ENCODE data around the gene HS6ST1.

HS6ST1 gene

DNA sequence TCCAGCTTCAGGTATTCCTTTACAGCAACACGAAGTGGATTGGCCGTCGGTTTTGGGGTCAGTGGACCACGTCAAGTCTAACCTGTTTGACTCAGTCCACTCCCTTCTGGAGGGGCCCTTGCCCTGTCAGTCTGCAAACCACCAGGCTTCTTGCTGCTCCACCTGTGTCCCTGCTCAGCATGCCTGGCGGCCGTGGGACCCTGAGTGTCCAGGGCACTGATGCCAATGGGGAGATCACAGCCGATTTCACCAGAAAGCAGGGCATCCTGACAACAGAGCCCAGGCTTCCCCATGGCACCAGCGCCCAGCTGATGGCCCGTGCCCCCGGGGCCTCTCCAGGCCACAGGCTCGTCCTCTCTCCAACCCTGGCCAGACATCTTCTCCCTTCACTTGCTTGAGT lies 41.2 kb upstream of the HS6ST1 start:
- no peak for FAIRE-seq
- no peak for TF ChIP-seq TAF1 (IDR thresholded peaks at IDR 0.05; ENCODE audit: borderline replicate concordance, low read depth, low read length)
- TF ChIP-seq POLR2A (IDR thresholded peaks at IDR 0.05; ENCODE audit: low read depth, low read length): no peak
- no peak for TF ChIP-seq POLR2AphosphoS5 (IDR thresholded peaks at IDR 0.05; ENCODE audit: low read depth, low read length)
- DNase-seq (ENCODE audit: insufficient read length): no peak

DNA sequence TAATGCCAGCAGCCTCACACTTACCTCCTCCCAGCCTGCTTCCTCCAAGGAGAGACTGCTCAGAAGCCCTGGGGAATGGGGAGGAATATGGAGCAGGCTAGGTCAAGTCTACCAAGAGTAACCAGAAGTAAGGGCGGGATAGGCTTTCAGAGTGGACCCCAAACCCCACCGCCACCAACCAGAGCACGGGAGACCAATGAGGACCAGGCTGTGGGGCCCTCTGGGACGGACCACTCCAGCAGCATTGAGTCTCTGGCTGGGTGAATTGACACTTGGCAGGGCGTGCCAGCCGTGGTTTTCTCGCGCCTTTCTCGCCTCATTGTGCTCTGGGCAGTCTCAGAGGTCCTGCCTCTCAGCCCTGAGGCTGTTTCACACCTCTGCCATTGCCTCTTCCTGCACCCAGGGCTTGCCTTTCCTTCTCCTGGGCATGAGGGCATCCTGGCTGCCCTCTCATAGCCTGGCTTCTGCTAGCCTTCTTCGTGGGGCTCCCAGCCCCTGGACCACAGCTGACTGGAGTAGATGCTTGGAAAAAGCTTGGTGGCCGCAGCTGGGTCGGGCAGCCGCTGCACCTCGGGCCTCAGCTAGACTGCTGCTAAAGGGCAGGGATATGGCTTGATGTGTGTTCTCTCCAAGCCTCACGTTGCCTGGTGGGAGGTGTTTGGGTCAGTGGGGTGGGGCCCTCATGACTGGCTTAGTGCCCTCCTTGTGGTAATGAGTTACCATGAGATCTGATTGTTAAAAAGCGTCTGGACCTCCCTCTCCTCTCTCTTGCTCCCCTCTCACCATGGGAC lies 40.5 kb upstream of the HS6ST1 start:
- FAIRE-seq: no peak
- DNase-seq (ENCODE audit: insufficient read length): no peak
- no peak for TF ChIP-seq POLR2AphosphoS5 (IDR thresholded peaks at IDR 0.05; ENCODE audit: low read depth, low read length)
- no peak for TF ChIP-seq POLR2A (IDR thresholded peaks at IDR 0.05; ENCODE audit: low read depth, low read length)
- no peak for TF ChIP-seq TAF1 (IDR thresholded peaks at IDR 0.05; ENCODE audit: borderline replicate concordance, low read depth, low read length)

DNA sequence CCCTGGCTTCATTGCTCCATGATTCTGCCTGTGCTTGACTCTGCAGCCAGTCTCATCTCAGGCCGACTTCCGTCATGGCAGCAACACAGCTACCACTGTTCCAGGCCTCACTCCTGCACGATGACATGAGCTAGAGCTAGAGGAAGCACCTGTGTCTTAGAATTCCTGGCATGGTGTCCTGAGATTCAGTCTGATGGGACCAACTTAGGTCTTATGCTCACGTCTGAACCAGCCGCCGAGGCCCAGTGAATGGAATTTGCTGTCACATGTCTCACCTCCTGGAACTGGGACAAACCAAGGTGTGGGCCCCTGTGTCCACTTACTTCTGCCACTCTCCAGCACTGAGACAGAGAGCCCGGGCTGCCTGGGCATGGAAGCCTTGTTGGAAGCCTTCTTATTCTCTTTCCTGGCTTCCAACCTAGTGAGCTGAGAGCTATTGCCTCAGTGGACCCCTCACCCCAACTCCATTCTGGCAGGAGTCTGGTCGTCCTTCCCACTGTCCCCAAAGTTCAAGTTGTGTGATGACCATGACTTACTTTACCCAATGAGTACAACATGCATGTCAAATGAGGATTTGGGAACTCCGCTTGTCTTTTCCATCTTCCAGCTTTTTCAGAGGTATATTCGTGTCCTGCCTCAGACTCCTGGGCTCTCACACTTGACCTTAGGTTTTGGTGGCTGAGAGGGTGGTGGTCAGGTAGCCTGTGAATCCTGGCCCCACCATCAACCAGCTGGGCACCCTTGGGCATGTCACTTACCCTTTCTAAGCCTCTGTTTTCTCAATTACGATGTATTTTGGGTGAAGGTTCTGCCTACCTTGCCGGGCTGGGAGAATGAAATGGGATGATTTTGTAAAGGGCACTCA lies 39.1 kb upstream of the HS6ST1 start:
- no peak for FAIRE-seq
- TF ChIP-seq POLR2AphosphoS5 (IDR thresholded peaks at IDR 0.05; ENCODE audit: low read depth, low read length) (no peak), POLR2A (IDR thresholded peaks at IDR 0.05; ENCODE audit: low read depth, low read length) (no peak), TAF1 (IDR thresholded peaks at IDR 0.05; ENCODE audit: borderline replicate concordance, low read depth, low read length) (no peak)
- DNase-seq (ENCODE audit: insufficient read length): no peak

DNA sequence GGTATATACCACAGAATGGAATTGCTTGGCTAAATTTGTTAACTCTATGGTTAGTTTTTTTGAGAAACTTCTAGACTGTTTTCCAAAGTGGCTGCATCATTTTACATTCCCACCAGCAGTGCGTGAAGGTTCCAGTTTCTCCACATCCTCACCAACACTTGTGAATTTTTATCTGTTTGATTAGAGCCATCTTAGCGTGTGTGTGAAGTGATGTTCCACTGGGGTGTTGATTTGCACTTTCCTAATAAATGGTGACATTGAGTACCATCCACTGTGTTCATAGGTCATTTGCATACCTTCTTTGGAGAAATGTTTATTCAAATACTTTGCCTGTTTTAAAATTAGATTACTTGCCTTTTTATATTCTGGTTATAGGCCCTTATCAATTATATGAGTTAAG lies 37.5 kb upstream of the HS6ST1 start:
- no peak for TF ChIP-seq POLR2A (IDR thresholded peaks at IDR 0.05; ENCODE audit: low read depth, low read length)
- TF ChIP-seq POLR2AphosphoS5 (IDR thresholded peaks at IDR 0.05; ENCODE audit: low read depth, low read length): no peak
- TF ChIP-seq TAF1 (IDR thresholded peaks at IDR 0.05; ENCODE audit: borderline replicate concordance, low read depth, low read length): no peak
- no peak for FAIRE-seq
- no peak for DNase-seq (ENCODE audit: insufficient read length)

DNA sequence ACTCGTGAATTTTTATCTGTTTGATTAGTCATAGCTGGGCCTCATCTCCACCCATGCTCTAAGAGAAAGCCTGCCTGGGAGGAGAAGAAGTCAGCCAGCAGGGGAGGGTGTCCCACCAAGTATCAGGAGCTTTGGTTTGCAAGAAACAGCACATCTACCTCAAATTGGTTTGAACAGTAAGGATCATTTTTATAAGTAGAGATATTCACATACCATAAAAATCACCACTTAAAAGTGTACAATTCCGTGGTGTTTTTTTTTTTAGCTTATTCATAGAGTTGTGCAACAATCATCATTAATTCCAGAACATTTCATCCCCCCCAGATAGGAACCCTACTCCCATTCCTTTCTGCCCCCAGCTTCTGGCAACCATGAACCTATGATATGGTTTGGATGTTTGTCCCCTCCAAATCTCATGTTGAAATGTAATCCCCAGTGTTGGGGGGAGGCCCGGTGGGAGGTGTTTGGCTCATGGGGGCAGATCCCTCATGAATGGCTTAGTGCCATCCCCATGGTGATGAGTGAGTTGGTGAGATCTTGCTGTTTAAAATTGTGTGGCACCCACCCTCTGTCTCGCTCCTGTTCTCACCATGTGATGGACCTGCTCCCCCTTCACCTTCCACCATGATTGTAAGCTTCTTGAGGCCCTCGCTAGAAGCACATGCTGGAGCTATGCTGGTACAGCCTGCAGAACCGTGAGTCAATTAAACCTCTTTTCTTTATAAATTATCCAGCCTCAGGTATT lies 36.2 kb upstream of the HS6ST1 start:
- FAIRE-seq (no peak), DNase-seq (ENCODE audit: insufficient read length) (no peak)
- no peak for TF ChIP-seq POLR2AphosphoS5 (IDR thresholded peaks at IDR 0.05; ENCODE audit: low read depth, low read length)
- no peak for TF ChIP-seq TAF1 (IDR thresholded peaks at IDR 0.05; ENCODE audit: borderline replicate concordance, low read depth, low read length)
- TF ChIP-seq POLR2A (IDR thresholded peaks at IDR 0.05; ENCODE audit: low read depth, low read length): no peak

DNA sequence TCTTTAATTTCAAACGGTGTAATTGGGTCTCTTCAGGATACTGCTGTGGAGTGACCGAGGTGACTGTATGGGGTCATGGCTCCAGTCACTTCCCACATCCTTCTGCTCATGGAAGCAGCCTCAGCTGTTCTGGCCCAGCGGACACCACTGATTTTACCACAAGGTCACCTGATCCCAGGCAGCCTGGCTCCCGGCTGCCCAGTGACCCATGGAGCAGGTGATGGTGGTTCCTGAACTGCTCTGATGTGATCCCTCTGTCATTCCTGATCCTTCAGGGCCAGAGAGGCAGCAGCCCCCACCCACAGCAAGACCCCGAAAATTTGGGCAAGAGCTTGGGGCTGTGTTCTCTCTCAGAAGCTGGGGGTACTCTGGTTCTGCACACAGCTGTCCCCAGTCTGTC lies 35.5 kb upstream of the HS6ST1 start:
- FAIRE-seq: no peak
- TF ChIP-seq TAF1 (IDR thresholded peaks at IDR 0.05; ENCODE audit: borderline replicate concordance, low read depth, low read length) (no peak), POLR2AphosphoS5 (IDR thresholded peaks at IDR 0.05; ENCODE audit: low read depth, low read length) (no peak), POLR2A (IDR thresholded peaks at IDR 0.05; ENCODE audit: low read depth, low read length) (no peak)
- DNase-seq (ENCODE audit: insufficient read length): no peak

DNA sequence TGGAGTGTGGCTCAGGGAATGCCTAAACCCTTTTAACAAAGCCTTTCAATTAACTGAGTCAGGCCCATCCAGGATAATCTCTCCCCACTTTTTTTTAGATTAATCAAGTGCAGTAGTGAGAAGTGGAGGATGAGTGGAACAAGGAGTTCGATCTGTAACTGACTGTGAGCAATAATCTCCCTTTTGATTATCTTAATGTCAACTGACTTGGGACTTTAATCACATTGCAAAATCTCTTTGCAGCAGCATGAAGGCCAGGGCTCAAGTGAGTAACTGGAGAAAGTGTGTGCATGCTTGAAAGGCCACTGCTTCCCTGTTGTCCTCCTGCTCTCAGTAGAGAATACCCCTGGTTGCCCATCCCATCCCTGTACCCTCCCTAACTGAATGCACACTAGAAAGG lies 32.1 kb upstream of the HS6ST1 start:
- FAIRE-seq: no peak
- TF ChIP-seq POLR2AphosphoS5 (IDR thresholded peaks at IDR 0.05; ENCODE audit: low read depth, low read length): no peak
- no peak for TF ChIP-seq TAF1 (IDR thresholded peaks at IDR 0.05; ENCODE audit: borderline replicate concordance, low read depth, low read length)
- no peak for TF ChIP-seq POLR2A (IDR thresholded peaks at IDR 0.05; ENCODE audit: low read depth, low read length)

DNA sequence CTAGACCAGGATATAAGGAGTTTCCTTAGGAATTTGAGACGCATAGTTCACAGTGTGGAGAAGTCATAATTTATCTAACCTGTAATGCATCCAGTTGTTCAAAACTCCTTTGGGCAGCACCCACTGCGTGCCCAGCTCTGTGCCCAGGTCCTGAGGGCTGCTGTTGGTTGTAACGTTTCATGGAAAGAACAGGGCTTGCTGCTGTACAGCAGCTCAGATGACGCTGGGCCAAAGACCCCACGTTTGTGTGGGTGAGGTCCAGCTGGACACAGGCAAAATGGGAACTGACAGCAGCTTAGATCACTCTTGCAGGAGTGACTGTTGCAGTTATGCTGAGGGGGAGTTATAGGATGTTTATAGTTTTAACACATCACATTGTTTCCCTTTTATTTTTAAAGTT lies 30.0 kb upstream of the HS6ST1 start:
- FAIRE-seq (no peak), DNase-seq (ENCODE audit: insufficient read length) (no peak)
- TF ChIP-seq TAF1 (IDR thresholded peaks at IDR 0.05; ENCODE audit: borderline replicate concordance, low read depth, low read length) (no peak), POLR2AphosphoS5 (IDR thresholded peaks at IDR 0.05; ENCODE audit: low read depth, low read length) (no peak)

More for the DNA sequence above, 32.1 kb upstream of the HS6ST1 start:
- no peak for DNase-seq (ENCODE audit: insufficient read length)

DNA sequence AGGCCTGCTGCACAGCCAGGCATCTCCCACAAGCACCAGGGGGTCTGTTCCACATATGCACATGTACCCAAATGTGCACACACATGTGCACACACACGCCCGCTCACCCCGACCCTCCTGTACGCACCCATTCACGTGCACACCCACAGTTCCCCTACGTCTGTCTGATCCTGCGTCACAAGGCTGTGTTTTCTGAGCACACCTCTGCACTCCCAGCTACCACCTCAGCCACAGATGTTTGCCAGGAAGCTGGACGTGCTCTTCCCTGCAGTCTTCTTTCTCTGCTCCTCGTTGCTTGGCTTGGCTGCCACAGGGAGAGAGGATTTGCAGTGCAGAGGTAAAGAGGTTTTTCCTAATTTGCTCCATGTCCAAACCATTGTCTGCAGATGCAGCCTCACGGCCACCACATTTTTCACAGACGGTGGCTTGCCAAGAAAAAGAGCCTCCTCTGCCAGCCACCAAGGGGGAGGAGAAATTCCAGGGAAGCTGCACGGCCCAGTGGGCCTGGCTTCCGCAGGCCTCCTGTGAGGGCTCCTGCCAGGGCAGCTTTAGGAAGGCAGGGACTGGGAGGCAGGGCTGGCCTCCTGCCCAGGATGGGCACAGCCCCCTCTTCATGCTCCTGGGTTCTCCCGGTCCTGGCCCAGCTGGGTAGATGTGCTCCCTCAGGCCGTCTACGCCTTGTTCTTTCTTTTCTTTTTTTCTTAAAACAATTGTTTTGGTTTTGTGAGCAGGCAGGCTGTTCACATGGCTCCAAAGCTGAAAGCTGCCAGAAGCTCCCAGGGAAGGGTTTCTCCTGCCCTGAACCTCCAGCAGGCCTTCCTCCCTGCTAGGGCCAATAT lies 29.3 kb upstream of the HS6ST1 start:
- DNase-seq (ENCODE audit: insufficient read length) (no peak), FAIRE-seq (no peak)
- no peak for TF ChIP-seq POLR2A (IDR thresholded peaks at IDR 0.05; ENCODE audit: low read depth, low read length)
- TF ChIP-seq TAF1 (IDR thresholded peaks at IDR 0.05; ENCODE audit: borderline replicate concordance, low read depth, low read length): no peak
- TF ChIP-seq POLR2AphosphoS5 (IDR thresholded peaks at IDR 0.05; ENCODE audit: low read depth, low read length): no peak

DNA sequence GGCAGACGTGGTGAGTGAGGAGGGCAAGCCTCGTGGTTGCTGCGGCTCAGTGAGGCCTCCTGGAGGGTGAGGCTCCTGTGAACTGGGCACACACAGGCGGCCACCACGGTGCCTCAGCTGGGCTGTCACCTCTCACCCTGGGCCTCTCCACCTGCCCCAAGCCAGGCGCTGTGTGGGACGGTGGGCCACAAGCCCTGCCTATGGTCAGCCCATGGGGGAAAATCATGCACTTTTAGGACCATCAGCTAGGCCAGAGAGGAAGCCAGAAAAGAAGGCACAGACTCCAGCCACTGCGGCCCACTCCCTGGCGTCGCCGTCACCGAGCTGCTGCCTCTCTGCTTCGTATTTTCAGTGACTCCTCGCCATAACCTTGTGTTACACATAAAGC lies 28.5 kb upstream of the HS6ST1 start:
- FAIRE-seq: no peak
- TF ChIP-seq POLR2A (IDR thresholded peaks at IDR 0.05; ENCODE audit: low read depth, low read length): no peak
- no peak for TF ChIP-seq POLR2AphosphoS5 (IDR thresholded peaks at IDR 0.05; ENCODE audit: low read depth, low read length)
- TF ChIP-seq TAF1 (IDR thresholded peaks at IDR 0.05; ENCODE audit: borderline replicate concordance, low read depth, low read length): no peak
- DNase-seq (ENCODE audit: insufficient read length): no peak
